ENCODE results near the gene RUNX3. TPM values are rescaled to one million over a fixed set of nuclear protein-coding genes. Genes with fewer than 3 reads are reported as not detected.

The RUNX3 gene
- total and polyA plus RNA-seq, 7 donors = 0.36 to 18.0 (median 1.2) TPM; not detected in 1

GRCh38 chr1:24849672-24850295 is 80.3 kb downstream of the RUNX3 start:
- no peaks in the 10 kb centered on the region for H3K9me3 ChIP-seq
- no peak overlapping the region for H3K4me3 ChIP-seq
- peak; percentile 61 for DNase-seq
- intact Hi-C loops (cut with DNase I) = loop anchor here (2.0 kb wide), 2 partner anchors 251 to 355 kb away; no protein-coding TSS in a partner anchor
- peaks cover 0 to 5% (median 0%) of the 10 kb centered on the region in 3 donors for H3K27me3 ChIP-seq
- WGBS, 2 donors = 43 to 47% methylated on average over 9 of the region's 9 CpGs
- peaks cover 0 to 24% (median 10%) of the 10 kb centered on the region in 4 donors for H3K4me1 ChIP-seq
- peaks cover 0 to 4% (median 0%) of the 10 kb centered on the region in 4 donors for H3K36me3 ChIP-seq
- H3K27ac ChIP-seq = no peak overlapping the region
- TF ChIP-seq POLR2AphosphoS5 (IDR thresholded peaks at IDR 0.05) (no peak), CTCF (IDR thresholded peaks at IDR 0.05) (no peak), EP300 (IDR thresholded peaks at IDR 0.05) (no peak), POLR2A (IDR thresholded peaks at IDR 0.05) (no peak)

Small RNA genes lying within 50 kb of the gene (small RNA-seq; reads per million reads assigned to genes)
- 0 reads per million in 3 donors for gene MIR6731

Other genes with a start within 250 kb of the RUNX3 start
- 100 to 1,000 TPM; 334 to 443 (median 385) TPM for gene CLIC4, start 184.8 kb downstream of the RUNX3 start, total RNA-seq
- 10 to 100 TPM; 37.8 to 39.9 (median 37.9) TPM for gene CLIC4, start 184.8 kb downstream of the RUNX3 start, polyA plus RNA-seq

Data from sigmoid colon (tissue), 7 donors.